IMR-90 (cell line): ENCODE results near the gene CNPPD1.

Experiments
- CHD1 ChIP-seq: IDR thresholded peaks from 2 replicates; pipeline ENCODE4 v1.6.1; 2012; ENCODE audit warnings: low read depth, low read length, improper control_type of control experiment
- CTCF ChIP-seq: conservative IDR thresholded peaks from 2 replicates; pipeline ENCODE4 v1.5.1; 2012; ENCODE audit warnings: mild to moderate bottlenecking, low read depth, low read length, improper control_type of control experiment
- ELK1 ChIP-seq: fragments of 150-350 bp; IDR thresholded peaks from 2 replicates; pipeline ENCODE4 v1.6.1; 2016; ENCODE audit warnings: low read depth, mild to moderate bottlenecking, low read length, moderate library complexity, borderline replicate concordance
- POLR2A ChIP-seq: IDR thresholded peaks from 2 replicates; pipeline ENCODE4 v1.6.1; 2012; ENCODE audit warnings: mild to moderate bottlenecking, low read depth, low read length
- SMC3 ChIP-seq: fragments of 150-350 bp; IDR thresholded peaks from 2 replicates; pipeline ENCODE4 v1.6.1; 2016; ENCODE audit warnings: low read depth, mild to moderate bottlenecking, antibody characterized with exemption, low read length, moderate library complexity
- USF2 ChIP-seq: fragments of 150-350 bp; IDR thresholded peaks from 2 replicates; pipeline ENCODE4 v1.6.1; 2017; ENCODE audit warnings: mild to moderate bottlenecking, antibody characterized with exemption, low read length, low read depth

GRCh38 chr2:219221957-219222518, 45.3 kb upstream of the CNPPD1 start:
- TF ChIP-seq POLR2A: no peak
- no peak for TF ChIP-seq CTCF
- no peak for TF ChIP-seq SMC3
- no peak for TF ChIP-seq CHD1
- no peak for TF ChIP-seq USF2
- TF ChIP-seq ELK1: no peak
